ENCODE results near the gene BATF.

DNA sequence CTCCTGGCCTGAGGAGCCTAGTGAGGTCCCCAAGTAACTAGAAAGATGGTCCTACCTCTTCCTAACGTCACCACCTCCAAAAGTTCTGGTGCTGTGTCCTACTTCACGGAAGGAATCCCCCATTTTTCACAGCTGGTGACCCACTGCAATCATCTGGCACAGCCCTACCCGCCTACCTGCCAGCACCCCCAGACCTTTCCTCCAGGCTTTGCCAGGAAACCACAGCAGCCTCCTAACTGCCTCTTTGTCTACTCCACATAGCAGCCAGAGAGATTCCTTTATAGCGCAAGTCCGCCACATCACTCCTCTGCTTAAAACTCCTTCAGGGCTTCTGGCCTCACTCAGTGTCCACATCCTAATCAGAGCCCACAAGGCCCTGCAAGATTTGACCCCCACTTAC lies 42.8 kb downstream of the BATF start:
- TF ChIP-seq CTCF (IDR thresholded peaks at IDR 0.05; ENCODE audit: poor library complexity) = no peak
- TF ChIP-seq EZH2phosphoT487 (IDR thresholded peaks at IDR 0.05; ENCODE audit: low read depth, severe bottlenecking, unreplicated experiment) = no peak
- no peak for TF ChIP-seq EZH2 (IDR thresholded peaks at IDR 0.05; ENCODE audit: borderline replicate concordance)
